H1 (cell line): Measurements from ENCODE around the gene ENTPD6. TPM values are rescaled to one million over a fixed set of nuclear protein-coding genes. Genes with fewer than 3 reads are reported as not detected.

Experiments
- CTCF ChIA-PET: fragments of 300-600 bp; sonication (Branson Sonifier 250); formaldehyde crosslinking; loops from one replicate; lab custom pipeline; 2021; ENCODE audit not compliant: partially characterized antibody; lab: Charles Lee
- POLR2A ChIA-PET: fragments of 300-600 bp; sonication (Branson Sonifier 250); formaldehyde crosslinking; loops from one replicate; lab custom pipeline; 2021; ENCODE audit warnings: inconsistent platforms; ENCODE audit not compliant: partially characterized antibody; lab: Charles Lee
- DNase-seq, 2 experiments: peaks; one replicate each; pipeline versions ENCODE4 v3.0.0 to v3.0.0-alpha.2; 2010 to 2022; ENCODE audit warnings: low spot score in 2 of 2, low read depth in 1 of 2, mixed read lengths in 1 of 2
- FAIRE-seq: peaks from 2 replicates; lab custom pipeline; 2011; peaks lifted over from hg19 to GRCh38; lab: Jason Lieb, UNC
- H2AFZ ChIP-seq: 2 replicates; pipeline ENCODE4 v1.8.1; 2012; ENCODE audit warnings: low read length, inconsistent platforms
- H2AK5ac ChIP-seq: 2 replicates; pipeline ENCODE4 v1.6.1; 2013; ENCODE audit warnings: low read depth, low read length
- H2BK120ac ChIP-seq: replicated peaks from 2 replicates; pipeline ENCODE3; 2013; ENCODE audit warnings: low read depth, low read length, inconsistent platforms
- H2BK12ac ChIP-seq: 2 replicates; pipeline ENCODE4 v1.6.1; 2013; ENCODE audit warnings: low read depth, low read length
- H2BK15ac ChIP-seq: 2 replicates; pipeline ENCODE4 v1.6.1; 2013; ENCODE audit warnings: low read length
- H2BK20ac ChIP-seq: 2 replicates; pipeline ENCODE4 v1.6.1; 2013; ENCODE audit warnings: low read length
- H2BK5ac ChIP-seq: 2 replicates; pipeline ENCODE4 v1.6.1; 2013; ENCODE audit warnings: low read depth, low read length
- H3K14ac ChIP-seq: 2 replicates; pipeline ENCODE4 v1.6.1; 2013; ENCODE audit warnings: inconsistent platforms; ENCODE audit not compliant: insufficient read length
- H3K18ac ChIP-seq: 2 replicates; pipeline ENCODE4 v1.6.1; 2013; ENCODE audit warnings: low read length; ENCODE audit errors: extremely low read depth
- H3K23ac ChIP-seq: 2 replicates; pipeline ENCODE4 v1.6.1; 2013; ENCODE audit warnings: inconsistent platforms; ENCODE audit not compliant: insufficient read length
- H3K23me2 ChIP-seq: 2 replicates; pipeline ENCODE4 v1.6.1; 2013; ENCODE audit warnings: low read depth, low read length
- H3K27ac ChIP-seq: 2 replicates; pipeline ENCODE4 v1.6.1; 2011; ENCODE audit warnings: low read depth, low read length, inconsistent platforms
- H3K27me3 ChIP-seq, 4 experiments: replicated peaks in 1 of 4; 1 replicate in 1 of 4; 2 replicates in 3 of 4; pipeline versions ENCODE4 v1.6.1 to v1.8.1; 2011 to 2013; ENCODE audit warnings: low read length in 3 of 4, mild to moderate bottlenecking in 3 of 4, inconsistent platforms in 2 of 4, mixed read lengths in 2 of 4, moderate library complexity in 1 of 4; ENCODE audit not compliant: control insufficient read depth in 3 of 4, insufficient read depth in 3 of 4; ENCODE audit errors: extremely low read depth in 1 of 4
- H3K36me3 ChIP-seq, 4 experiments: 2 replicates each; pipeline versions ENCODE4 v1.6.1 to v1.8.1; 2011 to 2013; ENCODE audit warnings: mild to moderate bottlenecking in 4 of 4, low read length in 3 of 4, moderate library complexity in 2 of 4, control low read depth in 1 of 4, inconsistent platforms in 1 of 4; ENCODE audit not compliant: insufficient read depth in 4 of 4, control insufficient read depth in 2 of 4
- H3K4ac ChIP-seq: replicated peaks from 2 replicates; pipeline ENCODE3; 2013; ENCODE audit warnings: low read length, low read depth, mixed read lengths, inconsistent platforms; ENCODE audit not compliant: insufficient read length
- H3K4me1 ChIP-seq, 4 experiments: replicated peaks in 1 of 4; 1 replicate in 1 of 4; 2 replicates in 3 of 4; pipeline versions ENCODE4 v1.6.1 to v1.8.1; 2011 to 2013; ENCODE audit warnings: low read length in 3 of 4, inconsistent platforms in 2 of 4, mixed read lengths in 1 of 4; ENCODE audit not compliant: insufficient read depth in 4 of 4, control insufficient read depth in 3 of 4
- H3K4me2 ChIP-seq, 2 experiments: 2 replicates each; pipeline versions ENCODE4 v1.6.1 to v1.8.1; 2011 to 2013; ENCODE audit warnings: low read depth in 2 of 2, low read length in 2 of 2, control low read depth in 1 of 2, inconsistent platforms in 1 of 2, mild to moderate bottlenecking in 1 of 2; ENCODE audit not compliant: insufficient read depth in 1 of 2
- H3K4me3 ChIP-seq, 4 experiments: fragments of 200-600, 300-600 bp in 1 of 4; sonication (generic), shearing (Covaris generic), sonication (Bioruptor Twin) in 1 of 4; 2 replicates each; pipeline versions ENCODE4 v1.5.1 to v1.8.1; 2011 to 2016; ENCODE audit warnings: low read length in 4 of 4, low read depth in 3 of 4, control low read depth in 2 of 4, inconsistent platforms in 2 of 4, mild to moderate bottlenecking in 2 of 4, mixed read lengths in 1 of 4, moderate library complexity in 1 of 4; ENCODE audit not compliant: insufficient read depth in 2 of 4; ENCODE audit errors: extremely low read depth in 1 of 4
- H3K56ac ChIP-seq: replicated peaks from 2 replicates; pipeline ENCODE3; 2013; ENCODE audit warnings: low read depth, mild to moderate bottlenecking, mixed read lengths, low read length, inconsistent platforms; ENCODE audit not compliant: insufficient read length
- H3K79me1 ChIP-seq: 2 replicates; pipeline ENCODE4 v1.6.1; 2013; ENCODE audit warnings: low read depth, low read length, control low read depth
- H3K79me2 ChIP-seq, 2 experiments: 2 replicates each; pipeline versions ENCODE4 v1.6.1 to v1.8.1; 2012 to 2013; ENCODE audit warnings: low read length in 2 of 2, mild to moderate bottlenecking in 2 of 2, inconsistent platforms in 1 of 2; ENCODE audit not compliant: insufficient read depth in 2 of 2, control insufficient read depth in 1 of 2
- H3K9ac ChIP-seq, 4 experiments: replicated peaks in 1 of 4; 1 replicate in 1 of 4; 2 replicates in 3 of 4; pipeline versions ENCODE4 v1.6.1 to v1.8.1; 2011 to 2013; ENCODE audit warnings: low read depth in 3 of 4, low read length in 3 of 4, control low read depth in 2 of 4, mild to moderate bottlenecking in 2 of 4, moderate library complexity in 2 of 4, inconsistent platforms in 1 of 4; ENCODE audit errors: extremely low read depth in 1 of 4
- H3K9me3 ChIP-seq, 2 experiments: 2 replicates each; pipeline versions ENCODE4 v1.6.1 to v1.8.1; 2012 to 2013; ENCODE audit warnings: mild to moderate bottlenecking in 2 of 2, moderate library complexity in 2 of 2, control low read depth in 1 of 2, inconsistent platforms in 1 of 2, low read depth in 1 of 2, low read length in 1 of 2, mixed read lengths in 1 of 2; ENCODE audit not compliant: insufficient read depth in 2 of 2
- H4K20me1 ChIP-seq, 2 experiments: replicated peaks in 1 of 2; 2 replicates each; pipeline versions ENCODE3 to v1.8.1; 2011 to 2013; ENCODE audit warnings: inconsistent platforms in 2 of 2, low read length in 2 of 2, mild to moderate bottlenecking in 1 of 2; ENCODE audit not compliant: insufficient read depth in 2 of 2, control insufficient read depth in 1 of 2
- H4K5ac ChIP-seq: 2 replicates; pipeline ENCODE4 v1.6.1; 2013; ENCODE audit warnings: low read length, low read depth, mixed read lengths, inconsistent platforms; ENCODE audit not compliant: insufficient read length
- H4K8ac ChIP-seq: 2 replicates; pipeline ENCODE4 v1.8.0; 2013; ENCODE audit warnings: mild to moderate bottlenecking, moderate library complexity, low read length, inconsistent platforms; ENCODE audit not compliant: insufficient read depth; ENCODE audit errors: extremely low read depth
- H4K91ac ChIP-seq: replicated peaks from 2 replicates; pipeline ENCODE3; 2013; ENCODE audit warnings: low read length, mixed read lengths, inconsistent platforms; ENCODE audit not compliant: insufficient read length
- BCL11A ChIP-seq, 2 experiments: IDR thresholded peaks; one replicate each; pipeline ENCODE4 v1.6.1; 2011; ENCODE audit warnings: low read depth in 2 of 2, low read length in 2 of 2, mild to moderate bottlenecking in 2 of 2
- CEBPB ChIP-seq: IDR thresholded peaks from 2 replicates; pipeline ENCODE4 v1.6.1; 2012; ENCODE audit warnings: low read depth, low read length
- CHD1 ChIP-seq: IDR thresholded peaks from 2 replicates; pipeline ENCODE4 v1.6.1; 2012; ENCODE audit warnings: low read depth, low read length, improper control_type of control experiment
- CREB1 ChIP-seq: IDR thresholded peaks from 2 replicates; pipeline ENCODE4 v1.6.1; 2012; ENCODE audit warnings: inconsistent platforms
- FOSL1 ChIP-seq: IDR thresholded peaks from 2 replicates; pipeline ENCODE4 v1.6.1; 2011; ENCODE audit warnings: mild to moderate bottlenecking, low read depth, low read length, moderate library complexity; ENCODE audit not compliant: insufficient read depth
- JUND ChIP-seq: IDR thresholded peaks from 2 replicates; pipeline ENCODE4 v1.6.1; 2011; ENCODE audit warnings: mild to moderate bottlenecking, improper control_type of control experiment, low read length
- MAFK ChIP-seq: IDR thresholded peaks from 2 replicates; pipeline ENCODE4 v1.6.1; 2012; ENCODE audit warnings: low read depth, mild to moderate bottlenecking, improper control_type of control experiment, low read length
- PHF8 ChIP-seq: fragments of 200-600 bp; sonication (generic); conservative IDR thresholded peaks from 2 replicates; pipeline ENCODE4 v1.7.1; 2012; ENCODE audit warnings: low read depth, mild to moderate bottlenecking, inconsistent platforms, low read length, moderate library complexity
- POLR2AphosphoS5 ChIP-seq: IDR thresholded peaks from 2 replicates; pipeline ENCODE4 v1.6.1; 2011; ENCODE audit warnings: low read depth, low read length
- RAD21 ChIP-seq, 2 experiments: IDR thresholded peaks in 1 of 2; conservative IDR thresholded peaks in 1 of 2; 2 replicates each; pipeline ENCODE4 v1.6.1; 2011; ENCODE audit warnings: low read depth in 2 of 2, low read length in 2 of 2, improper control_type of control experiment in 1 of 2, inconsistent platforms in 1 of 2, mild to moderate bottlenecking in 1 of 2, moderate library complexity in 1 of 2
- RNF2 ChIP-seq: fragments of 200-900, 300-1000 bp; sonication (generic); IDR thresholded peaks from 2 replicates; pipeline ENCODE4 v1.7.1; 2016; ENCODE audit warnings: borderline replicate concordance, low read depth, mild to moderate bottlenecking, antibody characterized with exemption, low read length; ENCODE audit not compliant: poor library complexity, severe bottlenecking; ENCODE audit errors: missing control alignments
- YY1 ChIP-seq: IDR thresholded peaks from 2 replicates; pipeline ENCODE4 v1.6.1; 2011; ENCODE audit warnings: low read depth, mild to moderate bottlenecking, low read length
- WGBS, 2 experiments: shearing (Covaris generic) in 1 of 2; methylation state at CpG; one replicate each; pipeline versions ENCODE4 v1.1.6 to v1.1.7; 2013 to 2015; ENCODE audit warnings: low lambda C conversion rate in 2 of 2, mixed read lengths in 2 of 2, inconsistent platforms in 1 of 2, low coverage in 1 of 2, missing lambda C conversion rate in 1 of 2; ENCODE audit not compliant: insufficient replicate concordance in 2 of 2, insufficient coverage in 1 of 2, insufficient read length in 1 of 2; ENCODE audit errors: extremely low coverage in 1 of 2, missing lambda C conversion rate in 1 of 2; 5-methylcytosine and 5-hydroxymethylcytosine counted together
- polyA plus RNA-seq, 7 experiments: library from polyadenylated mRNA; depleted of rRNA in 3 of 7; stranded (reverse) in 5 of 7; unstranded in 2 of 7; fragments of >200 nt in 5 of 7; fragments of 200-250 nt in 2 of 7; gene quantifications; 1 replicate in 5 of 7; 2 replicates in 1 of 7; 4 replicates in 1 of 7; pipeline versions ENCODE4 v1.2.1 to v1.2.3, GENCODE V29; 2011 to 2013; ENCODE audit warnings: missing spikeins in 2 of 7, mixed read lengths in 2 of 7
- total RNA-seq: library from RNA; stranded (reverse); fragmentation: NEBNext Ultra II Directional; extraction: Animal tissue kit (Norgen Biotek cat#: 25700); gene quantifications from 2 replicates; pipeline ENCODE4 v1.2.1, GENCODE V29; 2021

ENTPD6 gene
- total and polyA plus RNA-seq, 2 of the 8 experiments (the other 6 are each of a cell fraction or from before 2014, with no cell fraction given), result 47.8 to 57.3 TPM

DNA sequence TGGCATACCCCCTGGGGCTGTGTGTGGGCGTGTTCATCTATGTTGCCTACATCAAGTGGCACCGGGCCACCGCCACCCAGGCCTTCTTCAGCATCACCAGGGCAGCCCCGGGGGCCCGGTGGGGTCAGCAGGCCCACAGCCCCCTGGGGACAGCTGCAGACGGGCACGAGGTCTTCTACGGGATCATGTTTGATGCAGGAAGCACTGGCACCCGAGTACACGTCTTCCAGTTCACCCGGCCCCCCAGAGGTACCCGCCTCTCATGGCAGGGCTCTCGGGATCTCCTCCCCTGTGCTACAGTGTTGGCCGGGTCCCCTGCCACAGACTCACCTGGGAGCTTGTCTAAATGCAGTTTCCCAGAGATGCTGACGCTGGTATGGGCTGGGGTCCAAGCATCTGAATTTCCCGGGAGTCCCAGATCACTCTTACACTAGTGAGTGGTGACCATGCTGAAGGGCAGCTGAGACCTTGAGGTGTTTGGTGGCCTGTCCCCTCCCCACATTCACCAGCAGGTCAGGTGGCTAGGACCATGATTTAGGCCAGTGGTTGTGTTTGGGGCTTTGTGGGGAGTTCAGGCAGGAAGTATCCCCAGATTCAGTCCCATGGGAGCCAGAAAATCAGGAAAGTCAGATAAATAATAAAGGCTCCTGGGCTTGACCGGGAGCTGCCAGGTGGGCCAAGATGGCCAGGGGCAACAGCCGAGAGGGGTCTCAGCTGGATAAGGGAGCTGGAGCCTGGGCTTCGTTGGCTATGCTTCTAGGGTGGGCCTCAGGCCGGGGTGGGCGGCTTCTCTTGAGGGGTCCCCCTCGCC, 11.8 kb downstream of the ENTPD6 start:
- Histone ChIP-seq H3K14ac (no peak overlapping the region), H2AFZ (no peak overlapping the region)
- TF ChIP-seq MAFK (no peak), JUND (no peak), PHF8 (no peak), YY1 (no peak), RAD21 (IDR thresholded peaks at IDR 0.05 in 1 of 2, conservative IDR thresholded peaks at IDR 0.05 in 1 of 2; ENCODE audit: low read depth in 2 of 2, low read length in 2 of 2) (no peak), FOSL1 (no peak), RNF2 (no peak), CHD1 (no peak), BCL11A (IDR thresholded peaks at IDR 0.05; ENCODE audit: low read depth in 2 of 2, low read length in 2 of 2) (no peak), CEBPB (no peak), CREB1 (no peak), POLR2AphosphoS5 (no peak)

More for the DNA sequence above, 11.8 kb downstream of the ENTPD6 start:
- H3K27me3 ChIP-seq, result no peaks in the 10 kb centered on the region
- H4K20me1 ChIP-seq, result peaks cover 0 to 4% of the 10 kb centered on the region in 2 experiments
- CTCF ChIA-PET, result interaction anchor here (0.7 to 2.0 kb wide), 2 partner anchors 13 to 92 kb away, joined by 3 to 6 read pairs; no protein-coding TSS in a partner anchor
- no peak overlapping the region for H3K9ac ChIP-seq
- H3K9me3 ChIP-seq, result no peaks in the 10 kb centered on the region
- H3K18ac ChIP-seq, result no peak overlapping the region
- WGBS, 2 experiments, result 89% methylated on average over 22 of the region's 22 CpGs; no CpG with 5 or more reads in 1 of the 2 experiments
- DNase-seq, result no peak
- H3K4me2 ChIP-seq, result no peak overlapping the region
- H2BK15ac ChIP-seq, result no peak overlapping the region
- peaks cover 0 to 5% of the 10 kb centered on the region in 2 experiments; a peak in 2 of 4 replicates for H3K79me2 ChIP-seq
- H4K8ac ChIP-seq, result peak overlapping the region; percentile 12; the same call in 1 of the 2 replicates
- no peak for FAIRE-seq
- H3K36me3 ChIP-seq, result no peaks in the 10 kb centered on the region; a peak in 1 of 8 replicates
- no peak overlapping the region for H2BK12ac ChIP-seq
- no peak overlapping the region for H4K5ac ChIP-seq
- H2BK5ac ChIP-seq, result no peak overlapping the region
- H3K56ac ChIP-seq, result no peak overlapping the region
- no peak overlapping the region for H3K27ac ChIP-seq
- H3K23ac ChIP-seq, result no peak overlapping the region
- no peak overlapping the region for H2BK120ac ChIP-seq
- H3K4me1 ChIP-seq, result peaks cover 7 to 13% (median 11%) of the 10 kb centered on the region in 4 experiments
- no peak overlapping the region for H4K91ac ChIP-seq
- 0 out of 2 replicates have a peak, but pooled peaks cover 2% of the 10 kb centered on the region for H3K23me2 ChIP-seq
- POLR2A ChIA-PET, result interaction anchor here (0.9 kb wide), 1 partner anchor 88 kb away, joined by 3 read pairs; no protein-coding TSS in a partner anchor
- no peak overlapping the region for H3K4me3 ChIP-seq
- H3K4ac ChIP-seq, result no peak overlapping the region
- H2AK5ac ChIP-seq, result no peak overlapping the region
- peaks cover 11% of the 10 kb centered on the region for H3K79me1 ChIP-seq
- H2BK20ac ChIP-seq, result no peak overlapping the region
